NT2/D1 (cell line): Measurements from ENCODE around the gene IGF2R.

Experiments used
- YY1 ChIP-seq: IDR thresholded peaks from 2 replicates; pipeline ENCODE4 v1.6.1; 2011; ENCODE audit not compliant: insufficient read length, insufficient read depth
- ZNF274 ChIP-seq: IDR thresholded peaks from 2 replicates; pipeline ENCODE4 v1.6.1; 2011; ENCODE audit warnings: mild to moderate bottlenecking, low read depth, low read length

GRCh38 chr6:160010067-160010466 is 41.2 kb downstream of the IGF2R start:
- TF ChIP-seq YY1 (no peak), ZNF274 (no peak)
